NCI-H446 (cell line): ENCODE measurements around the gene MAP1LC3C.
A peak's percentile ranks its signal among the peaks of the same experiment; 100 is the strongest.
"Not testable (repeated sequence)": the region's sequence is repeated elsewhere in the genome, so short reads cannot be mapped to it uniquely, and the experiment has no call there.

Experiments used
- DNase-seq, 2 experiments: peaks; one replicate each; lab custom pipeline; 2025; lab: John Stamatoyannopoulos, UW

MAP1LC3C gene

GRCh38 chr1:241992734-241993133 is 6.2 kb downstream of the MAP1LC3C start:
- DNase-seq = no peak

DNA sequence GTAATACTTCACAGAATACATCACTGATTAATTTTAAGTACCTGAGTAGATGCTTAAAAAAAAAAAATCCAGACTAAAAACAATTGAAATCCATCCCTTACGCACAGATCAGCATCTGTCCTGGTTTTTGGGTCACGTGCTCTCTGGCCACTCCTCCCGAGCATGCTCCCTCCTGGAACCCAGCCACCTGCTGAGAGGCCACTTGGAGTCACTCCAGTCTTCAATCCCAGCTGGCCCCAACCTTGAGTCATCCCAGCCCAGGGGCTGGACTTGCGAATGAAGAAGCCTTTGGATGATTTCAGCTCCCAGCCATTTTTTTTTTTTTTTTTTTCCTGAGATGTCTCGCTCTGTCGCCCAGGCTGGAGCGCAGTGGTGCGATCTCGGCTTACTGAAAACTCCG is 8.9 kb downstream of the MAP1LC3C start:
- DNase-seq = peak; percentile 73 to 94

- not testable (repeated sequence) for DNase-seq
Observed at GRCh38 chr1:241988389-241988930, 10.4 kb downstream of the MAP1LC3C start.

GRCh38 chr1:241985787-241986186 is 13.1 kb downstream of the MAP1LC3C start:
- DNase-seq = peak in 1 of 2 experiments; percentile 62

DNA sequence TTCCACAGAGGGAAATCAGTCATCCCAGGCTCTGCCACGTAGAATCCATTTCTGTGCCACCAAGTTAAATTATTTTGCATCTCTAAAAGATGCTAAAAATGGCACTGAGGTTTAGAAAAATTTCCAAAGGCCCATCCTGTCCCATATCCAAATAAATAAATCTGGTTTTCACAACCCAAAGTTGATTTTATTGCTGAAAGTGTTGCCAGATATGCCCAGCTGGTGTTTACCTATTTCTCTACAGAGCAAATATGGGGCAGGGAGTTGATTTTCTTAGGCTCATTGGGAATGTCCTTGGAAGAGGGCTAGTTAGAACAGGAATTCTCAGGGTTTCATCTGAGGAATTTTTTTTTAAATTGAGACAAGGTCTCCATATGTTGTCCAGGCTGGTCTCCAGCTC is 19.0 kb downstream of the MAP1LC3C start:
- DNase-seq = peak in 1 of 2 experiments; percentile 66

DNA sequence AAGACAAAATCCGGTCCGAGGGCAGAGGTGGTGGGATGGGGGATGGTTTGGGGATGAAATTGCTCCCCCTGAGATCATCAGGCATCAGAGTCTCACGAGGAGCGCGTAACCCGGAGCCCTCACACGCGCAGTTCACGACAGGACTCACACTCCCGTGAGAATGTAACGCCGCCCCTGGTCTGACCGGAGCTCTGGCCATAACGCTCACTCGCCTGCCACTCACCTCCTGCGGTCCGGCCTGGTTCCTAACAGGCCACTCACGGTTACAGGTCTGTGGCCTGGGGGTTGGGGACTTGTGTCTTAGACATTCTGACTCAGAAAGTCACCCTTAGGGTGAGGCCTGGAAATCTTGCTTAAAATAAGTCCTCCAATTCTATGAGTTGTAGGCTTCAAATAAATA is 19.8 kb downstream of the MAP1LC3C start:
- DNase-seq = no peak

DNA sequence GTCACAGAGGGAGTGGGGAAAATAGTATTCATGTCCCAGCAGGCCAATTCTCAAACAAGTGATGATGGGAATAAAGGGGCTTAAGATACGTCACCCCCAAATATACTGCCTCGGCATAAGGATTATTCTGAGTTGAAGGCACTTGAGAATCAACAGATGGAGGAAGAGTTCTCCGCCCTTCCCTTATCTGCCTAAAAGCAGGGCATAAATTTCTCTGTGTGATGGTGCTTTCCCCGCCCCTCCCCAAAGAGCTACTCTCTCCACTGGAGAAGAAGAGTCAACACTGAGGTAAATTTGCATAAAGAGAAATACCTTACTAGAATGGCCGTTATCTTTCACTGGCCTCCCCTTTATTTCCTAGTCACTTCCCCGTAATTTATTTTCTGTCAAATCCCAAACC is 22.7 kb downstream of the MAP1LC3C start:
- DNase-seq = no peak

DNA sequence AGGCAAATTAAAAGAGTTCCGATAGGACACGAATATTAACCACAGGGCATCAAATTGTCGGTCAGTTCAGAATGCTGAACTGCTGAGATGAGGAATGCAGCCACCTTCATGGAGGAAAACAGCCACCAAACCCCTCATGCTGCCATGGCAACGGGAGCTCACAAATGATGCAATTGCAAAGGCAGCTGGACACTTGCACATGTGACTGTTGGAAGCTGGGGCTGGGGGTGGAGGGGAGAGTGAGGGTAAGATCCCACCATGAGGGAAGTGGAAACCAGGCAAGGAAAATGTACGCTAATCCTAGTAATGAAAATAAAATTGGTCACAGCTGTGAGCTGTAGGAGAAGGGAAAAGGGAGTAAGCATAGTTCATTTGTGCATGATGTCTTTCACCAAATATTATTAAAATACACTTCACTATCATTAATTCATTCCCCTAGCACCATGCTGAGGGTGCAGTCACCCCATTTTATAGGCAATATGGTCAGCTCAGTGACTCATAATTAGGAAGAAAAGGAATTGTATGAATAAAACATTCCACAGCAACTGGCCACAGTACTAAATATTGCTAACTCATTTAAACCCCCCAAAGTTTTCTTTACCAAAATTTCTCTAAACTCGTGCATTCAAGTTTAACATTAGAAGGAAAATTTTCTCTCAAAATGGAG is 26.1 kb downstream of the MAP1LC3C start:
- peak in 1 of 2 experiments; percentile 38 for DNase-seq

GRCh38 chr1:241968611-241969010 is 30.3 kb downstream of the MAP1LC3C start:
- DNase-seq = no peak

- no peak for DNase-seq
Observed at GRCh38 chr1:241964550-241965282, 34.2 kb downstream of the MAP1LC3C start.

GRCh38 chr1:241963722-241964121 is 35.2 kb downstream of the MAP1LC3C start:
- DNase-seq = no peak

- no peak for DNase-seq
Observed at GRCh38 chr1:241962153-241962552, 36.7 kb downstream of the MAP1LC3C start.

DNA sequence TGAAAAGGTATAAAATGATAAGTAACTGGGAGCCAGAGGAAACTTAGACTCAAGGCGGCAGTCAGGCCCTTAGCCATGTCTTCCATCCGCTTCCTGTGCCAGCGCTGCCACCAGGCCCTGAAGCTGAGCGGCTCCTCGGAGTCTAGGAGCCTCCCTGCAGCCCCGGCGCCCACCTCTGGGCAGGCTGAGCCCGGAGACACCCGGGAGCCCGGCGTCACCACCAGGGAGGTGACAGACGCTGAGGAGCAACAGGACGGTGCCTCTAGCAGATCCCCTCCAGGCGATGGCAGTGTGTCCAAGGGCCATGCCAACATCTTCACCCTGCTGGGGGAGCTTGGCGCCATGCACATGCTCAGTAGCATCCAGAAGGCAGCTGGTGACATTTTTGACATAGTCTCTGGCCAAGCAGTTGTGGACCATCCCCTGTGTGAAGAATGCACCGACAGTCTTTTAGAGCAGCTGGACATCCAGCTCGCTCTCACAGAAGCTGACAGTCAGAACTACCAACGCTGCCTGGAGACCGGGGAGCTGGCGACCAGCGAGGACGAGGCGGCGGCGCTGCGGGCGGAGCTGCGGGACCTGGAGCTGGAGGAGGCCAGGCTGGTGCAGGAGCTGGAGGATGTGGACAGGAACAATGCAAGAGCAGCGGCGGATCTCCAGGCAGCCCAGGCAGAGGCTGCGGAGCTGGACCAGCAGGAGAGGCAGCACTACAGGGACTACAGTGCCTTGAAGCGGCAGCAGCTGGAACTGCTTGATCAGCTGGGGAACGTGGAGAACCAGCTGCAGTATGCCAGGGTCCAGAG is 41.0 kb downstream of the MAP1LC3C start, which contains the start of gene BECN2:
BECN2 (plus strand) TSS at position 76 of the 803 bp plus-strand sequence; CDS start at position 76, 0 bp downstream.
- no peak for DNase-seq

DNA sequence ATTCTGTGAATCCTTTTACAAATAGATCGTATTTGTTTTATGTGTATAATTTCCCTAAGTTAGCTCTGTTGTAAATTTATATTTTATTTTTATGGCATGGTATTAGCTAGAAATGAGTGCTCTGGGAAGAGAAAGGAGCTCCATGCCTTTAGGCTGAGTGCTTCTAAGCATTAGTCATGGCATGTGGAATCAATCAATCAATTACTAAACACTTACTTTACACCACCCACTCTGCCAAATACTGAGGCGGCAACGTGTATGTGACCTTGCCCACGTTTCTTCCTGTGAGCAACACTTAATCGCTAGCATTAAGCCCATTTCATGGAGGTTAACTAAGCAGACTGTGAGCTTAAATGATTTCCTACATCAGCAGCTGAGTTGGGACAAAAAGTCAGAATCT is 48.5 kb downstream of the MAP1LC3C start:
- DNase-seq = no peak

DNA sequence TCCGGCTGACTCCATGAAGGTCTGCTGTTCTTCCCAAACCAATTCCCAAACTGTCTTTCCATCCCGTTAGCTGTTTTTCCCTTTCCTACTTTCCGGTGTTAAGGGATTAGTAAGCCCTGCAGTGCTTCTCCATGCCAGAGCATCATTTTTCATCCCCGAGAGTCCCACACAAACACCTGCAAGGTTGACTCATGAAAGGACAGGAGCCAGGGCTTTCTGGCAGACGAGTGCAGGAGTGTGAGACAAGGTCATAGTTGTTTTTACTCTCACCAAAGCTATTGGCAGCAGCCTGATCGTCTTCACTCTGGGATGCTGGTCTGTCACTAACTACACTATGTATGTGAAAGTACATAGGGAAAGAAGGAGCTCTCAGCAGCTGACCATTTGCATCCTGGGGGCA is 51.5 kb downstream of the MAP1LC3C start:
- no peak for DNase-seq
